ENCODE measurements around the gene HOXB13.

DNA sequence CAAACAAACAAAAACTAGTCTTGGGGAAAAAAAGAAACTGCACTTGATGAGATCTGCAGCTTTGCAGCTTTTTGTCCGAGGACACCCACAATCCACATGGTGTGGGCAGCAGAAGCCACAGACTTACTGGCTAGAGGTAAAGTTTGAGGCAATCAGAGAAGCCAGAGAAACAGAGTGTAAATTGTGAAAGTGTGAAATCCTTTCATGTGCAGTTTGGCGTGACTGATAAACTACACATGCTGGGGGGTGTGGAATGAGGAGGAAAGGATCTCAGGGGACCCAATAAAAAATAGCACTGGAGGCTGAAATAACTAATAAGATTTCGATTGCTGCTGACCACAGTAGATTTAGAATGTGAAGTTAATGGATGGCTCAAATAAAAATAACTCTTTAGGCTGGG lies 42.4 kb upstream of the HOXB13 start:
- no peak for TF ChIP-seq TAF1 (IDR thresholded peaks at IDR 0.05; ENCODE audit: low read depth)
- no peak for TF ChIP-seq MAX (IDR thresholded peaks at IDR 0.05)
- no peak for TF ChIP-seq CEBPB (IDR thresholded peaks at IDR 0.05)
- TF ChIP-seq EP300 (IDR thresholded peaks at IDR 0.05; ENCODE audit: borderline replicate concordance), result no peak
- TF ChIP-seq NFIC (IDR thresholded peaks at IDR 0.05), result no peak
- TF ChIP-seq YY1 (IDR thresholded peaks at IDR 0.05; ENCODE audit: low read depth), result no peak
- no peak for TF ChIP-seq RAD21 (IDR thresholded peaks at IDR 0.05; ENCODE audit: low read depth)
- no peak for TF ChIP-seq CREB1 (IDR thresholded peaks at IDR 0.05; ENCODE audit: low read depth)
- TF ChIP-seq, protein P1, sequence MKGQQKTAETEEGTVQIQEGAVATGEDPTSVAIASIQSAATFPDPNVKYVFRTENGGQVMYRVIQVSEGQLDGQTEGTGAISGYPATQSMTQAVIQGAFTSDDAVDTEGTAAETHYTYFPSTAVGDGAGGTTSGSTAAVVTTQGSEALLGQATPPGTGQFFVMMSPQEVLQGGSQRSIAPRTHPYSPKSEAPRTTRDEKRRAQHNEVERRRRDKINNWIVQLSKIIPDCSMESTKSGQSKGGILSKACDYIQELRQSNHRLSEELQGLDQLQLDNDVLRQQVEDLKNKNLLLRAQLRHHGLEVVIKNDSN (IDR thresholded peaks at IDR 0.05), result no peak
- TF ChIP-seq FOXM1 (IDR thresholded peaks at IDR 0.05; ENCODE audit: borderline replicate concordance, low read depth), result no peak
- TF ChIP-seq, protein P2, sequence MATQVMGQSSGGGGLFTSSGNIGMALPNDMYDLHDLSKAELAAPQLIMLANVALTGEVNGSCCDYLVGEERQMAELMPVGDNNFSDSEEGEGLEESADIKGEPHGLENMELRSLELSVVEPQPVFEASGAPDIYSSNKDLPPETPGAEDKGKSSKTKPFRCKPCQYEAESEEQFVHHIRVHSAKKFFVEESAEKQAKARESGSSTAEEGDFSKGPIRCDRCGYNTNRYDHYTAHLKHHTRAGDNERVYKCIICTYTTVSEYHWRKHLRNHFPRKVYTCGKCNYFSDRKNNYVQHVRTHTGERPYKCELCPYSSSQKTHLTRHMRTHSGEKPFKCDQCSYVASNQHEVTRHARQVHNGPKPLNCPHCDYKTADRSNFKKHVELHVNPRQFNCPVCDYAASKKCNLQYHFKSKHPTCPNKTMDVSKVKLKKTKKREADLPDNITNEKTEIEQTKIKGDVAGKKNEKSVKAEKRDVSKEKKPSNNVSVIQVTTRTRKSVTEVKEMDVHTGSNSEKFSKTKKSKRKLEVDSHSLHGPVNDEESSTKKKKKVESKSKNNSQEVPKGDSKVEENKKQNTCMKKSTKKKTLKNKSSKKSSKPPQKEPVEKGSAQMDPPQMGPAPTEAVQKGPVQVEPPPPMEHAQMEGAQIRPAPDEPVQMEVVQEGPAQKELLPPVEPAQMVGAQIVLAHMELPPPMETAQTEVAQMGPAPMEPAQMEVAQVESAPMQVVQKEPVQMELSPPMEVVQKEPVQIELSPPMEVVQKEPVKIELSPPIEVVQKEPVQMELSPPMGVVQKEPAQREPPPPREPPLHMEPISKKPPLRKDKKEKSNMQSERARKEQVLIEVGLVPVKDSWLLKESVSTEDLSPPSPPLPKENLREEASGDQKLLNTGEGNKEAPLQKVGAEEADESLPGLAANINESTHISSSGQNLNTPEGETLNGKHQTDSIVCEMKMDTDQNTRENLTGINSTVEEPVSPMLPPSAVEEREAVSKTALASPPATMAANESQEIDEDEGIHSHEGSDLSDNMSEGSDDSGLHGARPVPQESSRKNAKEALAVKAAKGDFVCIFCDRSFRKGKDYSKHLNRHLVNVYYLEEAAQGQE (IDR thresholded peaks at IDR 0.05; ENCODE audit: low read depth), result no peak
- TF ChIP-seq TCF12 (IDR thresholded peaks at IDR 0.05; ENCODE audit: low read depth), result no peak
- TF ChIP-seq TEAD4 (IDR thresholded peaks at IDR 0.05), result no peak
- no peak for TF ChIP-seq ZBTB7A (IDR thresholded peaks at IDR 0.05; ENCODE audit: low read depth)
